Measurements from ENCODE around the gene KIAA2012. TPM values are rescaled to one million over a fixed set of nuclear protein-coding genes. Genes with fewer than 3 reads are reported as not detected.

KIAA2012 gene
- polyA plus RNA-seq, 3 donors = not detected

DNA sequence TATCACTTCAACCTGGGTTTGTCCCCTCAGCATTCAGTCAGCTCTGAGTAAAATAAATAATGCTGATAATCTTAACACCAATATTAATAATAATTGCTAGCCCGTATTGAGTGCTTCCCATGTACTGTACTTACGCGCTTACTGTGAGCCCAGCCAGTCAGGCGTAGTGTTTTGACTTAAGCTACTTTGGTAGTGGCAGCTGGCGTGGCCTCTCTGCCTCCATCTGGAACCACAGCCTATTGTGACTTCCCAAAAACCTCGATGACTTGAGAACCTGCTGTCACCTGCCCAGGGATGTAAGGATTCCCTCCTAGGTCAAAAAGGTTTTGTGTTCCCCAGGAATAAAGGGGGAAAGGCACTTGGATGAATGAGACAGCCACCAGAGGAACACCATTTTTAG is 112.1 kb downstream of the KIAA2012 start:
- Histone ChIP-seq H3K27me3 (ENCODE audit: control insufficient read depth in 2 of 2, insufficient read depth in 2 of 2, low read length in 2 of 2) (no peaks in the 10 kb centered on the region), H3K4me1 (ENCODE audit: control insufficient read depth in 1 of 2, insufficient read depth in 2 of 2, low read length in 2 of 2) (no peaks in the 10 kb centered on the region), H2AFZ (ENCODE audit: insufficient read depth, low read depth, low read length, poor library complexity, severe bottlenecking) (no peak overlapping the region), H3K4me3 (replicated peaks in 1 of 3; ENCODE audit: low read depth in 2 of 3, low read length in 3 of 3) (no peak overlapping the region), H3K27ac (ENCODE audit: low read depth in 1 of 2, low read length in 2 of 2) (no peak overlapping the region), H3K79me2 (ENCODE audit: insufficient read depth, low read length) (no peaks in the 10 kb centered on the region), H3K9me3 (replicated peaks in 1 of 2; ENCODE audit: control insufficient read depth in 1 of 2, insufficient read depth in 1 of 2, low read length in 2 of 2) (no peaks in the 10 kb centered on the region), H3K9ac (ENCODE audit: insufficient read depth, low read length, poor library complexity, severe bottlenecking) (no peak overlapping the region), H3K4me2 (replicated peaks; ENCODE audit: extremely low read depth, low read length, poor library complexity, severe bottlenecking) (no peak overlapping the region), H3K36me3 (replicated peaks in 1 of 2; ENCODE audit: control insufficient read depth in 1 of 2, insufficient read depth in 2 of 2, low read length in 2 of 2) (no peaks in the 10 kb centered on the region), H4K20me1 (ENCODE audit: insufficient read depth, low read length) (no peaks in the 10 kb centered on the region)
- peaks cover 4 to 5% (median 5%) of the 10 kb centered on the region in 3 donors for H3K27me3 Mint-ChIP-seq (ENCODE audit: low read depth in 3 of 3)
- WGBS (ENCODE audit: insufficient coverage) = 100% methylated on average over 2 of the region's 6 CpGs
- intact Hi-C loops (cut with micrococcal nuclease) = no loop called here
- H3K9me3 Mint-ChIP-seq = no peaks in the 10 kb centered on the region
- H3K4me3 Mint-ChIP-seq = peak overlapping the region in 1 of 2 donors; percentile 46
- no peaks in the 10 kb centered on the region for H3K36me3 Mint-ChIP-seq
- no peaks in the 10 kb centered on the region for H3K4me1 Mint-ChIP-seq
- DNase-seq = no peak
- TF ChIP-seq, protein P1, sequence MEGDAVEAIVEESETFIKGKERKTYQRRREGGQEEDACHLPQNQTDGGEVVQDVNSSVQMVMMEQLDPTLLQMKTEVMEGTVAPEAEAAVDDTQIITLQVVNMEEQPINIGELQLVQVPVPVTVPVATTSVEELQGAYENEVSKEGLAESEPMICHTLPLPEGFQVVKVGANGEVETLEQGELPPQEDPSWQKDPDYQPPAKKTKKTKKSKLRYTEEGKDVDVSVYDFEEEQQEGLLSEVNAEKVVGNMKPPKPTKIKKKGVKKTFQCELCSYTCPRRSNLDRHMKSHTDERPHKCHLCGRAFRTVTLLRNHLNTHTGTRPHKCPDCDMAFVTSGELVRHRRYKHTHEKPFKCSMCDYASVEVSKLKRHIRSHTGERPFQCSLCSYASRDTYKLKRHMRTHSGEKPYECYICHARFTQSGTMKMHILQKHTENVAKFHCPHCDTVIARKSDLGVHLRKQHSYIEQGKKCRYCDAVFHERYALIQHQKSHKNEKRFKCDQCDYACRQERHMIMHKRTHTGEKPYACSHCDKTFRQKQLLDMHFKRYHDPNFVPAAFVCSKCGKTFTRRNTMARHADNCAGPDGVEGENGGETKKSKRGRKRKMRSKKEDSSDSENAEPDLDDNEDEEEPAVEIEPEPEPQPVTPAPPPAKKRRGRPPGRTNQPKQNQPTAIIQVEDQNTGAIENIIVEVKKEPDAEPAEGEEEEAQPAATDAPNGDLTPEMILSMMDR (IDR thresholded peaks at IDR 0.05) = no peak
- no peak overlapping the region for H3K27ac Mint-ChIP-seq

DNA sequence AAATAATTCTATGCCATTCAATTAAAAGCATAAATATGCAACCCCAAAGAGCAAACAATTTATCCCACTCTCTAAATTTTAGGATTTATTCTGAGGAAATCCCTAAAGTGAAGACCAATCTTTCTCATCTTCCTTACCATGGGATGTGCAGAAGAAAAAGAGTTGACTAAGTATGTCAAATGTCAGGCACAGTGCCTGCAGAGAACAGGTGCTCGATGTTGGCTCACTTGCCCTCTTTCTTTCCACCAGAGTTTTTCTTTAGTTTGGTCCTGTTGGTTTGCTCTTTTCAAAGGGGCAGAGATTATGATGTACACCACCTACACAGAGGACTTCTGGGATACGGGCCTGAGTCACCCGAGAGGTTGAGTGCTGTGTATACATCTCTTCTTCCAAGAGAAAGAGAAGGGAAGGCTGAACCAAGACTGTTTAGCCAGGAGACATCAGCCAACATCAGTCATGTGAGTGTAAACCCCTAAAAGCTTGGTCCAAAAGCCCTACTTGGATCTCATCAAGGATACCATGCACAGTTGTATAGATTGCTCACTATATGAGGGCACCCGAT is 113.7 kb downstream of the KIAA2012 start:
- intact Hi-C loops (cut with micrococcal nuclease) = no loop called here
- TF ChIP-seq, protein P1 (IDR thresholded peaks at IDR 0.05) = no peak

More for the DNA sequence above, 113.7 kb downstream of the KIAA2012 start:
- Histone ChIP-seq H3K4me2 (replicated peaks; ENCODE audit: extremely low read depth, low read length, poor library complexity, severe bottlenecking) (no peak overlapping the region), H3K4me1 (ENCODE audit: control insufficient read depth in 1 of 2, insufficient read depth in 2 of 2, low read length in 2 of 2) (no peaks in the 10 kb centered on the region), H4K20me1 (ENCODE audit: insufficient read depth, low read length) (no peaks in the 10 kb centered on the region), H2AFZ (ENCODE audit: insufficient read depth, low read depth, low read length, poor library complexity, severe bottlenecking) (no peak overlapping the region), H3K9me3 (replicated peaks in 1 of 2; ENCODE audit: control insufficient read depth in 1 of 2, insufficient read depth in 1 of 2, low read length in 2 of 2) (no peaks in the 10 kb centered on the region), H3K27me3 (ENCODE audit: control insufficient read depth in 2 of 2, insufficient read depth in 2 of 2, low read length in 2 of 2) (no peaks in the 10 kb centered on the region), H3K9ac (ENCODE audit: insufficient read depth, low read length, poor library complexity, severe bottlenecking) (no peak overlapping the region), H3K27ac (ENCODE audit: low read depth in 1 of 2, low read length in 2 of 2) (no peak overlapping the region), H3K79me2 (ENCODE audit: insufficient read depth, low read length) (no peaks in the 10 kb centered on the region), H3K36me3 (replicated peaks in 1 of 2; ENCODE audit: control insufficient read depth in 1 of 2, insufficient read depth in 2 of 2, low read length in 2 of 2) (no peaks in the 10 kb centered on the region), H3K4me3 (replicated peaks in 1 of 3; ENCODE audit: low read depth in 2 of 3, low read length in 3 of 3) (no peak overlapping the region)
- peaks cover 2 to 5% (median 3%) of the 10 kb centered on the region in 3 donors for H3K27me3 Mint-ChIP-seq (ENCODE audit: low read depth in 3 of 3)
- no peaks in the 10 kb centered on the region for H3K36me3 Mint-ChIP-seq
- H3K4me1 Mint-ChIP-seq = no peaks in the 10 kb centered on the region
- no peaks in the 10 kb centered on the region for H3K9me3 Mint-ChIP-seq
- H3K4me3 Mint-ChIP-seq = no peak overlapping the region
- no peak for DNase-seq
- H3K27ac Mint-ChIP-seq = no peak overlapping the region
- WGBS (ENCODE audit: insufficient coverage) = no CpG with 5 or more reads among the region's 4 CpGs

Data from CD14-positive monocyte (primary cell).